Erythroblast (primary cell): ENCODE data around the gene DYNC2H1.

Experiments used
- GATA1 ChIP-seq: IDR thresholded peaks from 2 replicates; pipeline ENCODE4 v1.6.1; 2011; ENCODE audit warnings: low read depth, mild to moderate bottlenecking, control low read depth, low read length, moderate library complexity
- POLR2A ChIP-seq: IDR thresholded peaks from 2 replicates; pipeline ENCODE4 v1.6.1; 2011; ENCODE audit warnings: mild to moderate bottlenecking, low read length

GRCh38 chr11:103109818-103110388 lies 677 bp downstream of the DYNC2H1 start:
- TF ChIP-seq POLR2A (no peak), GATA1 (no peak)
